RWPE1 (cell line): ENCODE data around the gene PIK3R3.

Experiments used
- CTCF ChIA-PET: fragments of 350-600 bp; sonication (Branson Sonifier 250); formaldehyde crosslinking; extraction: SDS; loops from one replicate; lab custom pipeline; 2021; lab: Yijun Ruan, JAX
- POLR2A ChIA-PET: fragments of 400-600 bp; formaldehyde crosslinking; extraction: SDS; loops from one replicate; lab custom pipeline; 2020; ENCODE audit warnings: antibody characterized with exemption; ENCODE audit not compliant: low non-redundant PET; lab: Yijun Ruan, JAX
- DNase-seq: peaks from one replicate; pipeline ENCODE4 v3.0.0; 2012; ENCODE audit warnings: low spot score
- H3K27ac ChIP-seq: fragments of 450-650 bp; 2 replicates; pipeline ENCODE4 v1.5.1; 2017
- CTCF ChIP-seq: fragments of 450-650 bp; conservative IDR thresholded peaks from 2 replicates; pipeline ENCODE4 v1.5.1; 2017; ENCODE audit warnings: low read depth, mild to moderate bottlenecking

Gene PIK3R3

GRCh38 chr1:46169811-46170454 lies 37.5 kb upstream of the PIK3R3 start:
- ChIA-PET CTCF (interaction anchor here (2.0 kb wide), 1 partner anchor 54 kb away, joined by 7 read pairs; no protein-coding TSS in a partner anchor), POLR2A (no interaction called here)
- TF ChIP-seq CTCF, result no peak
- no peak overlapping the region for H3K27ac ChIP-seq
- no peak for DNase-seq

- H3K27ac ChIP-seq, result no peak overlapping the region
- POLR2A ChIA-PET, result no interaction called here
- no peak for DNase-seq
- TF ChIP-seq CTCF, result no peak
- CTCF ChIA-PET, result interaction anchor here (0.6 kb wide), 1 partner anchor 934 kb away, joined by 3 read pairs; no protein-coding TSS in a partner anchor
Measured at GRCh38 chr1:46168477-46168876, 36.0 kb upstream of the PIK3R3 start.

- DNase-seq, result no peak
- CTCF ChIA-PET, result no interaction called here
- POLR2A ChIA-PET, result no interaction called here
- H3K27ac ChIP-seq, result no peak overlapping the region
- no peak for TF ChIP-seq CTCF
Measured at GRCh38 chr1:46166521-46167462, 34.4 kb upstream of the PIK3R3 start.

- CTCF ChIA-PET, result interaction anchor here (0.7 kb wide), 1 partner anchor 62 kb away, joined by 3 read pairs; no protein-coding TSS in a partner anchor
- no peak for DNase-seq
- POLR2A ChIA-PET, result no interaction called here
Measured at GRCh38 chr1:46160212-46160611, 27.8 kb upstream of the PIK3R3 start.

GRCh38 chr1:46159516-46159915 lies 27.1 kb upstream of the PIK3R3 start:
- no peak for DNase-seq
- no peak for TF ChIP-seq CTCF
- ChIA-PET POLR2A (no interaction called here), CTCF (interaction anchor here (0.5 to 0.7 kb wide), 2 partner anchors 63 to 1222 kb away, joined by 3 read pairs; no protein-coding TSS in a partner anchor)
- H3K27ac ChIP-seq, result no peak overlapping the region

More at GRCh38 chr1:46160212-46160611, 27.8 kb upstream of the PIK3R3 start:
- no peak overlapping the region for H3K27ac ChIP-seq
- TF ChIP-seq CTCF, result no peak
